ENCODE measurements around the gene CFAP251. TPM values are rescaled to one million over a fixed set of nuclear protein-coding genes. Genes with fewer than 3 reads are reported as not detected.

Gene CFAP251
- total RNA-seq, 4 donors from 2014 or later, result 0.49 to 4.9 (median 0.61) TPM

- H3K4me3 ChIP-seq, result no peak overlapping the region
- no peaks in the 10 kb centered on the region for H3K27me3 ChIP-seq
- no peak for TF ChIP-seq CTCF (IDR thresholded peaks at IDR 0.05 in 4 of 5, conservative IDR thresholded peaks at IDR 0.05 in 1 of 5)
- H3K9me3 ChIP-seq, result no peaks in the 10 kb centered on the region
- in situ Hi-C loops (cut with MboI; ENCODE audit: low sequenced_read_pairs in 4 of 4) (no loop called here), intact Hi-C loops (cut with DNase I; ENCODE audit: low total_unique reads) (loop anchor here (5.0 to 10.0 kb wide), 3 partner anchors 106 to 278 kb away; partner anchors contain the start of gene BCL7A)
- peaks cover 0 to 9% of the 10 kb centered on the region in 2 donors for H3K4me1 ChIP-seq
- H3K27ac ChIP-seq, result no peak overlapping the region
- ATAC-seq, result no peak
- no peak for DNase-seq
- H3K36me3 ChIP-seq, result peaks cover 0 to 45% of the 10 kb centered on the region in 2 donors
Measured at GRCh38 chr12:121916719-121917118, 1.7 kb upstream of the CFAP251 start.

GRCh38 chr12:121918679-121919038 is 267 bp downstream of the CFAP251 start:
- no peak for DNase-seq
- no peak for ATAC-seq
- peaks cover 7 to 9% of the 10 kb centered on the region in 2 donors for H3K4me1 ChIP-seq
- H3K36me3 ChIP-seq, result peaks cover 0 to 36% of the 10 kb centered on the region in 2 donors
- H3K4me3 ChIP-seq, result peak overlapping the region; percentile 43 to 57 (median 48)
- peak overlapping the region in 3 of 4 donors; percentile 29 to 51 (median 49) for H3K27ac ChIP-seq
- H3K9me3 ChIP-seq, result no peaks in the 10 kb centered on the region
- in situ Hi-C loops (cut with MboI; ENCODE audit: low sequenced_read_pairs in 4 of 4) (no loop called here), intact Hi-C loops (cut with DNase I; ENCODE audit: low total_unique reads) (loop anchor here (2.0 to 10.0 kb wide), 4 partner anchors 104 to 276 kb away; partner anchors contain the start of gene BCL7A)
- no peaks in the 10 kb centered on the region for H3K27me3 ChIP-seq
- TF ChIP-seq POLR2A (IDR thresholded peaks at IDR 0.05), result no peak
- no peak for TF ChIP-seq CTCF (IDR thresholded peaks at IDR 0.05 in 4 of 5, conservative IDR thresholded peaks at IDR 0.05 in 1 of 5)

- intact Hi-C loops (cut with DNase I; ENCODE audit: low total_unique reads), result no loop called here
- Histone ChIP-seq H3K36me3 (peaks cover 0 to 17% of the 10 kb centered on the region in 2 donors), H3K9me3 (no peaks in the 10 kb centered on the region), H3K4me1 (peaks cover 14 to 18% of the 10 kb centered on the region in 2 donors), H3K27ac (no peak overlapping the region), H3K4me3 (no peak overlapping the region), H3K27me3 (no peaks in the 10 kb centered on the region)
- no peak for DNase-seq
- no peak for ATAC-seq
- in situ Hi-C loops (cut with MboI; ENCODE audit: low sequenced_read_pairs in 4 of 4), result no loop called here
- TF ChIP-seq POLR2A (IDR thresholded peaks at IDR 0.05), result no peak
- TF ChIP-seq CTCF (IDR thresholded peaks at IDR 0.05 in 4 of 5, conservative IDR thresholded peaks at IDR 0.05 in 1 of 5), result no peak
Measured at GRCh38 chr12:121921066-121921465, 2.7 kb downstream of the CFAP251 start.

- H3K9me3 ChIP-seq, result no peaks in the 10 kb centered on the region
- peaks cover 9 to 14% of the 10 kb centered on the region in 2 donors for H3K4me1 ChIP-seq
- H3K4me3 ChIP-seq, result peak overlapping the region in 1 of 4 donors; percentile 37
- H3K27ac ChIP-seq, result peak overlapping the region; percentile 56 to 83 (median 74)
- H3K36me3 ChIP-seq, result no peaks in the 10 kb centered on the region
- in situ Hi-C loops (cut with MboI; ENCODE audit: low sequenced_read_pairs in 4 of 4) (no loop called here), intact Hi-C loops (cut with DNase I; ENCODE audit: low total_unique reads) (no loop called here)
- no peak for ATAC-seq
- no peaks in the 10 kb centered on the region for H3K27me3 ChIP-seq
- TF ChIP-seq CTCF (IDR thresholded peaks at IDR 0.05 in 4 of 5, conservative IDR thresholded peaks at IDR 0.05 in 1 of 5) (no peak), POLR2A (IDR thresholded peaks at IDR 0.05) (no peak)
- no peak for DNase-seq
Measured at GRCh38 chr12:121925358-121925695, 6.9 kb downstream of the CFAP251 start.

Data from gastrocnemius medialis (tissue), 4 donors.